K562 (cell line): ENCODE data around the gene UFSP2. TPM values are rescaled to one million over a fixed set of nuclear protein-coding genes. Genes with fewer than 3 reads are reported as not detected.

ENCODE experiments used
- ATAC-seq: fragments of 200-7000 bp; cut with Tn5 transposase; 3 replicates; pipeline ENCODE4 v1.9.1; 2020; ENCODE audit warnings: moderate library complexity
- BruUV-seq: library from RNA; stranded (reverse); fragments of 400-500 nt; replicated peaks from 2 replicates; lab custom pipeline; 2021; lab: Mats Ljungman, UMichigan
- CTCF ChIA-PET: fragments of 300-600 bp; formaldehyde crosslinking; extraction: SDS; loops from one replicate; lab custom pipeline; 2021; ENCODE audit warnings: low intra/inter-chr PET ratio; lab: Yijun Ruan, JAX
- POLR2A ChIA-PET: fragments of 300-600, 350-650 bp; sonication (Branson Sonifier 250); formaldehyde crosslinking; extraction: SDS; loops from one replicate; lab custom pipeline; 2021; ENCODE audit warnings: antibody characterized with exemption, inconsistent platforms; lab: Yijun Ruan, JAX
- DNase-seq, 4 experiments: peaks; one replicate each; pipeline versions ENCODE4 v3.0.0 to v3.0.0-alpha.2; 2011 to 2018; ENCODE audit warnings: low spot score in 3 of 4, mixed read lengths in 3 of 4; ENCODE audit errors: extremely low read depth in 1 of 4
- FAIRE-seq: peaks from 2 replicates; lab custom pipeline; 2011; peaks lifted over from hg19 to GRCh38; lab: Jason Lieb, UNC
- H2AFZ ChIP-seq: 2 replicates; pipeline ENCODE4 v1.6.0; 2011; ENCODE audit warnings: low read depth, low read length, control low read depth, inconsistent platforms
- H3K27ac ChIP-seq: fragments of 200-600 bp; 3 replicates; pipeline ENCODE4 v1.8.0; 2011; ENCODE audit warnings: low read depth, mild to moderate bottlenecking, control low read depth, inconsistent platforms, low read length, moderate library complexity, mixed read lengths; ENCODE audit errors: extremely low read depth
- H3K27me3 ChIP-seq, 2 experiments: fragments of 300-600 bp in 1 of 2; 2 replicates in 1 of 2; 3 replicates in 1 of 2; pipeline versions ENCODE4 v1.6.0 to v1.8.0; 2011; ENCODE audit warnings: inconsistent platforms in 2 of 2, low read length in 2 of 2, mild to moderate bottlenecking in 1 of 2, mixed read lengths in 1 of 2, moderate library complexity in 1 of 2; ENCODE audit not compliant: control insufficient read depth in 2 of 2, insufficient read depth in 2 of 2
- H3K36me3 ChIP-seq: fragments of 300-600 bp; 3 replicates; pipeline ENCODE4 v1.8.0; 2011; ENCODE audit warnings: mild to moderate bottlenecking, low read length, inconsistent platforms; ENCODE audit not compliant: control insufficient read depth, insufficient read depth
- H3K4me1 ChIP-seq, 2 experiments: fragments of 200-600 bp in 1 of 2; replicated peaks in 1 of 2; 2 replicates in 1 of 2; 3 replicates in 1 of 2; pipeline versions ENCODE4 v1.5.1 to v1.8.0; 2011; ENCODE audit warnings: inconsistent platforms in 2 of 2, low read length in 2 of 2, mild to moderate bottlenecking in 1 of 2, mixed read lengths in 1 of 2, moderate library complexity in 1 of 2; ENCODE audit not compliant: control insufficient read depth in 2 of 2, insufficient read depth in 2 of 2
- H3K4me2 ChIP-seq: 2 replicates; pipeline ENCODE4 v1.6.1; 2011; ENCODE audit warnings: low read length, control low read depth, inconsistent platforms, mixed read lengths; ENCODE audit not compliant: insufficient read depth
- H3K4me3 ChIP-seq: fragments of 200-600 bp; sonication (generic), shearing (Covaris generic); 2 replicates; pipeline ENCODE4 v1.5.1; 2016; ENCODE audit warnings: control low read depth, inconsistent platforms
- H3K79me2 ChIP-seq: fragments of 200-600 bp; 3 replicates; pipeline ENCODE4 v1.8.0; 2011; ENCODE audit warnings: low read length, inconsistent platforms; ENCODE audit not compliant: control insufficient read depth, insufficient read depth
- H3K9ac ChIP-seq, 2 experiments: 2 replicates each; pipeline versions ENCODE4 v1.6.0 to v1.6.1; 2011; ENCODE audit warnings: low read depth in 2 of 2, low read length in 2 of 2, control low read depth in 1 of 2, inconsistent platforms in 1 of 2, mild to moderate bottlenecking in 1 of 2, mixed read lengths in 1 of 2; ENCODE audit not compliant: insufficient read depth in 1 of 2
- H3K9me1 ChIP-seq: one replicate; pipeline ENCODE4 v1.6.0; 2011; ENCODE audit warnings: inconsistent platforms, mild to moderate bottlenecking, low read length, moderate library complexity; ENCODE audit not compliant: control insufficient read depth, insufficient read depth
- H3K9me3 ChIP-seq: replicated peaks from 2 replicates; pipeline ENCODE4 v1.5.1; 2011; ENCODE audit warnings: low read depth, low read length, inconsistent platforms; ENCODE audit not compliant: control insufficient read depth, insufficient read depth
- H4K20me1 ChIP-seq: replicated peaks from 2 replicates; pipeline ENCODE4 v1.6.1; 2011; ENCODE audit warnings: low read length, inconsistent platforms, mixed read lengths; ENCODE audit not compliant: control insufficient read depth, insufficient read depth
- CHD1 ChIP-seq: fragments of 200-600 bp; sonication (generic); IDR thresholded peaks from one replicate; pipeline ENCODE4 v1.6.1; 2012; ENCODE audit warnings: mild to moderate bottlenecking, moderate library complexity, low read length, inconsistent platforms
- E2F1 ChIP-seq: sonication (generic); formaldehyde crosslinking; IDR thresholded peaks from 2 replicates; pipeline ENCODE4 v1.8.1; 2023; ENCODE audit warnings: mild to moderate bottlenecking, missing genetic modification reagents, moderate library complexity
- MAX ChIP-seq: sonication (generic); formaldehyde crosslinking; IDR thresholded peaks from 2 replicates; pipeline ENCODE4 v1.9.0; 2022; ENCODE audit warnings: mild to moderate bottlenecking, missing genetic modification reagents
- ZNF197 ChIP-seq: fragments of 200-800 bp; sonication (Bioruptor generic); IDR thresholded peaks from 2 replicates; pipeline ENCODE4 v1.6.1; 2016; ENCODE audit warnings: low read depth, missing genetic modification characterization, missing compliant biosample characterization
- WGBS: fragments of 100-300 bp; shearing (Covaris generic); methylation state at CpG from one replicate; pipeline ENCODE4 v1.1.6; 2016; ENCODE audit warnings: low coverage, mixed read lengths; ENCODE audit not compliant: insufficient coverage; ENCODE audit errors: missing lambda C conversion rate; 5-methylcytosine and 5-hydroxymethylcytosine counted together
- in situ Hi-C: fragments of 300-500 bp; cut with MboI; formaldehyde crosslinking; loops from 4 replicates; pipeline ENCODE4 v1.15.0; 2018; ENCODE audit warnings: inconsistent platforms, mixed read lengths
- intact Hi-C: fragments of 100-400 bp; cut with micrococcal nuclease; formaldehyde crosslinking; loops from 2 replicates; pipeline ENCODE4 v1.14.2; 2022
- polyA plus RNA-seq, 8 experiments: library from polyadenylated mRNA; depleted of rRNA in 4 of 8; stranded (reverse) in 5 of 8; unstranded in 3 of 8; fragments of >200 nt; fragmentation: Nextera tagmentation in 2 of 8; fragmentation: Illumina TruSeq in 1 of 8; extraction: Ambion mirVana in 2 of 8; extraction: Trizol in 1 of 8; gene quantifications; 2 replicates each; pipeline versions ENCODE4 v1.2.1 to v1.2.3, GENCODE V29; 2011 to 2014; ENCODE audit warnings: inconsistent platforms in 1 of 8, missing spikeins in 1 of 8
- total RNA-seq, 7 experiments: library from RNA; depleted of rRNA in 6 of 7; stranded (reverse); fragments of >200 nt in 6 of 7; fragmentation: Illumina TruSeq in 2 of 7; extraction: Trizol in 2 of 7; gene quantifications; 2 replicates each; pipeline versions ENCODE4 v1.2.1 to v1.2.3, GENCODE V29; 2011 to 2021; ENCODE audit warnings: low replicate concordance in 1 of 7
- TF ChIP-seq, protein P1 (sequence below): conservative IDR thresholded peaks from 2 replicates; pipeline ENCODE4 v1.6.1; 2011; ENCODE audit warnings: low read depth, mild to moderate bottlenecking, low read length; ENCODE audit not compliant: control insufficient read depth

UFSP2 gene
- total and polyA plus RNA-seq, 9 of the 15 experiments (the other 6 are each of a cell fraction or from before 2014, with no cell fraction given) = 20.1 to 55.8 (median 26.6) TPM

DNA sequence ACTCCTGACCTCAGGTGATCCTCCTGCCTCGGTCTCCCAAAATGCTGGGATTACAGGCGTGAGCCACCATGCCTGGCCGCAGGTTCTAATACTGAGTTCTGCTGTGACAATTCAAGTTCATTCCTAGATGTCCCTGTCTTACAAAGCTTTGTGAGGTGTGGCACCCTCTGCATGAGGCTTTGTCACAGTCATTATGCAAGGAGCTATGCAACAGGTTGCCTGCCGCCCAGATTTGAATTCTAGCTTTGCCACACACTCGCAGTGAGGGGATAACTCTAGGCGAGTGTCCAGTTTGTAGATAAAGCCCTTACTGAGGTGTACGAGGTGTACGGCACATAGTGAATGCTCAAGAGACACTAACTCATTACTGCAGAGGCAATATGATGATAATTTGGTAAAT is 42.2 kb upstream of the UFSP2 start (continued):
- TF ChIP-seq E2F1 (no peak), MAX (no peak)

- no peaks in the 10 kb centered on the region for H3K9me1 ChIP-seq
- no peak for DNase-seq
- no peaks in the 10 kb centered on the region for H4K20me1 ChIP-seq
- TF ChIP-seq, protein P1, sequence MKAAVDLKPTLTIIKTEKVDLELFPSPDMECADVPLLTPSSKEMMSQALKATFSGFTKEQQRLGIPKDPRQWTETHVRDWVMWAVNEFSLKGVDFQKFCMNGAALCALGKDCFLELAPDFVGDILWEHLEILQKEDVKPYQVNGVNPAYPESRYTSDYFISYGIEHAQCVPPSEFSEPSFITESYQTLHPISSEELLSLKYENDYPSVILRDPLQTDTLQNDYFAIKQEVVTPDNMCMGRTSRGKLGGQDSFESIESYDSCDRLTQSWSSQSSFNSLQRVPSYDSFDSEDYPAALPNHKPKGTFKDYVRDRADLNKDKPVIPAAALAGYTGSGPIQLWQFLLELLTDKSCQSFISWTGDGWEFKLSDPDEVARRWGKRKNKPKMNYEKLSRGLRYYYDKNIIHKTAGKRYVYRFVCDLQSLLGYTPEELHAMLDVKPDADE = no peak
- TF ChIP-seq CHD1 (no peak), ZNF197 (no peak)
- TF ChIP-seq, all 486 proteins: peak for 0
- 0% methylated on average over 4 of the region's 4 CpGs for WGBS
- no peak for FAIRE-seq
- no peaks in the 10 kb centered on the region for H3K79me2 ChIP-seq
- ChIA-PET POLR2A (interaction anchor here (0.8 kb wide), 1 partner anchor 13 kb away, joined by 3 read pairs; no protein-coding TSS in a partner anchor), CTCF (no interaction called here)
- no peak overlapping the region for H3K9ac ChIP-seq
- H2AFZ ChIP-seq = no peak overlapping the region
- H3K9me3 ChIP-seq = peaks cover 2% of the 10 kb centered on the region; the same call in 1 of the 2 replicates
- in situ Hi-C loops = no loop called here
- ATAC-seq = no peak
- H3K27me3 ChIP-seq = peaks cover 44 to 53% of the 10 kb centered on the region in 2 experiments
- H3K4me1 ChIP-seq = peaks cover 8 to 12% of the 10 kb centered on the region in 2 experiments
- H3K4me3 ChIP-seq = no peak overlapping the region
- H3K36me3 ChIP-seq = no peaks in the 10 kb centered on the region
- H3K4me2 ChIP-seq = no peak overlapping the region
- intact Hi-C loops = no loop called here
- no peak overlapping the region for H3K27ac ChIP-seq
- no TSS peak for BruUV-seq
These were observed 41.3 kb upstream of the UFSP2 start for GRCh38 chr4:185467101-185467500.
